Measurements from ENCODE around the gene MAGEA3. TPM values are rescaled to one million over a fixed set of nuclear protein-coding genes. Genes with fewer than 3 reads are reported as not detected.
"Not testable (repeated sequence)": the region's sequence is repeated elsewhere in the genome, so short reads cannot be mapped to it uniquely, and the experiment has no call there.

The MAGEA3 gene
- total and polyA plus RNA-seq, 2 experiments from 2014 or later: not detected

GRCh38 chrX:152706500-152706899 is 7.9 kb downstream of the MAGEA3 start:
- H3K9ac ChIP-seq; H3K36me3 ChIP-seq (ENCODE audit: low read depth); H3K9me2 ChIP-seq (ENCODE audit: insufficient read depth); H3K4me2 ChIP-seq (ENCODE audit: unreplicated experiment); H3F3A ChIP-seq (ENCODE audit: insufficient read depth); H3K4me3 ChIP-seq; H3K9me3 ChIP-seq (ENCODE audit: low read depth); H2AFZ ChIP-seq; in situ Hi-C loops (cut with MboI); H3K27me3 ChIP-seq (replicated peaks; ENCODE audit: insufficient read depth); H3K79me2 ChIP-seq (ENCODE audit: insufficient read depth); DNase-seq; H4K20me1 ChIP-seq (ENCODE audit: insufficient read depth); H3K4me1 ChIP-seq (ENCODE audit: insufficient read depth); H3K27ac ChIP-seq: not testable (repeated sequence)
- WGBS, 2 experiments (ENCODE audit: low coverage in 1 of 2, low lambda C conversion rate in 2 of 2, missing lambda C conversion rate in 2 of 2): 0 to 8% methylated on average over 1 to 2 of the region's 7 CpGs

- H3K79me2 ChIP-seq (ENCODE audit: insufficient read depth); DNase-seq; H3K36me3 ChIP-seq (ENCODE audit: low read depth); H3K9me3 ChIP-seq (ENCODE audit: low read depth); in situ Hi-C loops (cut with MboI); H3K4me2 ChIP-seq (ENCODE audit: unreplicated experiment); H3K4me3 ChIP-seq; H4K20me1 ChIP-seq (ENCODE audit: insufficient read depth); H3K27ac ChIP-seq; H2AFZ ChIP-seq; H3K27me3 ChIP-seq (replicated peaks; ENCODE audit: insufficient read depth); H3F3A ChIP-seq (ENCODE audit: insufficient read depth); H3K9me2 ChIP-seq (ENCODE audit: insufficient read depth); H3K9ac ChIP-seq; H3K4me1 ChIP-seq (ENCODE audit: insufficient read depth): not testable (repeated sequence)
- no CpG with 5 or more reads among the region's 2 CpGs for WGBS, 2 experiments (ENCODE audit: low coverage in 1 of 2, low lambda C conversion rate in 2 of 2, missing lambda C conversion rate in 2 of 2)
These were observed 10.6 kb downstream of the MAGEA3 start, which contains the start of gene CSAG2 for GRCh38 chrX:152709173-152709572. CSAG2 (minus strand) TSS chrX:152709273; CDS start chrX:152709112, 161 bp downstream.

- H3K79me2 ChIP-seq (ENCODE audit: insufficient read depth); H3K9me2 ChIP-seq (ENCODE audit: insufficient read depth); H4K20me1 ChIP-seq (ENCODE audit: insufficient read depth); H3F3A ChIP-seq (ENCODE audit: insufficient read depth); H3K27ac ChIP-seq; H3K4me1 ChIP-seq (ENCODE audit: insufficient read depth); H3K36me3 ChIP-seq (ENCODE audit: low read depth); H3K4me3 ChIP-seq; H3K9ac ChIP-seq; H3K4me2 ChIP-seq (ENCODE audit: unreplicated experiment); DNase-seq; H3K27me3 ChIP-seq (replicated peaks; ENCODE audit: insufficient read depth); H2AFZ ChIP-seq; H3K9me3 ChIP-seq (ENCODE audit: low read depth); in situ Hi-C loops (cut with MboI): not testable (repeated sequence)
- WGBS, 2 experiments (ENCODE audit: low coverage in 1 of 2, low lambda C conversion rate in 2 of 2, missing lambda C conversion rate in 2 of 2): no CpG with 5 or more reads among the region's 5 CpGs
These were observed 14.6 kb downstream of the MAGEA3 start for GRCh38 chrX:152713195-152713594.

- in situ Hi-C loops (cut with MboI); H4K20me1 ChIP-seq (ENCODE audit: insufficient read depth); H3K36me3 ChIP-seq (ENCODE audit: low read depth); H3F3A ChIP-seq (ENCODE audit: insufficient read depth); H3K27ac ChIP-seq; H3K4me2 ChIP-seq (ENCODE audit: unreplicated experiment); H2AFZ ChIP-seq; H3K4me1 ChIP-seq (ENCODE audit: insufficient read depth); DNase-seq; H3K9me3 ChIP-seq (ENCODE audit: low read depth); H3K9ac ChIP-seq; H3K9me2 ChIP-seq (ENCODE audit: insufficient read depth); H3K27me3 ChIP-seq (replicated peaks; ENCODE audit: insufficient read depth); H3K79me2 ChIP-seq (ENCODE audit: insufficient read depth); H3K4me3 ChIP-seq: not testable (repeated sequence)
- WGBS, 2 experiments (ENCODE audit: low coverage in 1 of 2, low lambda C conversion rate in 2 of 2, missing lambda C conversion rate in 2 of 2): no CpG with 5 or more reads among the region's 35 CpGs
These were observed 15.5 kb downstream of the MAGEA3 start, which contains the start of gene MAGEA2B for GRCh38 chrX:152713815-152714787. MAGEA2B (plus strand) TSS chrX:152714628; CDS start chrX:152717107, 2,479 bp downstream.

- TF ChIP-seq EZH2phosphoT487 (IDR thresholded peaks at IDR 0.05; ENCODE audit: insufficient read depth, low read depth) (no peak), EZH2 (IDR thresholded peaks at IDR 0.05; ENCODE audit: insufficient read depth, poor library complexity, severe bottlenecking) (no peak)
- Histone ChIP-seq H3K9me2 (ENCODE audit: insufficient read depth) (no peaks in the 10 kb centered on the region), H3K4me3 (no peak overlapping the region), H3K27me3 (replicated peaks; ENCODE audit: insufficient read depth) (no peaks in the 10 kb centered on the region), H3K27ac (no peak overlapping the region), H4K20me1 (ENCODE audit: insufficient read depth) (no peaks in the 10 kb centered on the region), H3K4me2 (ENCODE audit: unreplicated experiment) (no peak overlapping the region), H3K9ac (no peak overlapping the region), H3K79me2 (ENCODE audit: insufficient read depth) (no peaks in the 10 kb centered on the region), H3K9me3 (ENCODE audit: low read depth) (no peaks in the 10 kb centered on the region), H3K4me1 (ENCODE audit: insufficient read depth) (no peaks in the 10 kb centered on the region), H3K36me3 (ENCODE audit: low read depth) (no peaks in the 10 kb centered on the region), H3F3A (ENCODE audit: insufficient read depth) (no peaks in the 10 kb centered on the region), H2AFZ (no peak overlapping the region)
- in situ Hi-C loops (cut with MboI): no loop called here
- DNase-seq: no peak
- WGBS, 2 experiments (ENCODE audit: low coverage in 1 of 2, low lambda C conversion rate in 2 of 2, missing lambda C conversion rate in 2 of 2): 13 to 14% methylated on average over 5 to 7 of the region's 7 CpGs
These were observed 26.8 kb downstream of the MAGEA3 start for GRCh38 chrX:152725409-152725808.

Data from GM23248 (cell line).